GM12865 (cell line): ENCODE measurements around the gene PGBD5.

Source experiments
- DNase-seq: peaks from one replicate; pipeline ENCODE4 v3.0.0; 2010; ENCODE audit warnings: low read depth
- H3K4me3 ChIP-seq: 2 replicates; pipeline ENCODE4 v1.5.1; 2011; ENCODE audit warnings: mild to moderate bottlenecking, low read depth, low read length, control low read depth
- CTCF ChIP-seq: IDR thresholded peaks from 2 replicates; pipeline ENCODE4 v1.5.1; 2011; ENCODE audit warnings: low read length, control low read depth, low read depth, inconsistent platforms; ENCODE audit not compliant: insufficient read depth; ENCODE audit errors: missing control alignments

PGBD5 gene

GRCh38 chr1:230342019-230342418 lies 84.1 kb downstream of the PGBD5 start:
- no peak for DNase-seq
- no peak for TF ChIP-seq CTCF
- H3K4me3 ChIP-seq = no peak overlapping the region

GRCh38 chr1:230341162-230341546 lies 85.0 kb downstream of the PGBD5 start:
- H3K4me3 ChIP-seq = no peak overlapping the region
- TF ChIP-seq CTCF = no peak
- no peak for DNase-seq

- DNase-seq = no peak
- no peak for TF ChIP-seq CTCF
- H3K4me3 ChIP-seq = no peak overlapping the region
These were observed 85.5 kb downstream of the PGBD5 start for GRCh38 chr1:230340526-230341161.

- no peak overlapping the region for H3K4me3 ChIP-seq
- TF ChIP-seq CTCF = no peak
- DNase-seq = no peak
These were observed 87.1 kb downstream of the PGBD5 start for GRCh38 chr1:230339033-230339432.

- DNase-seq = no peak
- no peak overlapping the region for H3K4me3 ChIP-seq
- no peak for TF ChIP-seq CTCF
These were observed 88.9 kb downstream of the PGBD5 start for GRCh38 chr1:230337266-230337665.

- H3K4me3 ChIP-seq = no peak overlapping the region
- DNase-seq = no peak
- no peak for TF ChIP-seq CTCF
These were observed 90.1 kb downstream of the PGBD5 start for GRCh38 chr1:230335861-230336522.

- TF ChIP-seq CTCF = no peak
These were observed 91.7 kb downstream of the PGBD5 start for GRCh38 chr1:230334447-230334837.

More at GRCh38 chr1:230334447-230334837, 91.7 kb downstream of the PGBD5 start:
- no peak for DNase-seq
- no peak overlapping the region for H3K4me3 ChIP-seq
